ENCODE results near the gene ATXN1.

ATXN1 gene

DNA sequence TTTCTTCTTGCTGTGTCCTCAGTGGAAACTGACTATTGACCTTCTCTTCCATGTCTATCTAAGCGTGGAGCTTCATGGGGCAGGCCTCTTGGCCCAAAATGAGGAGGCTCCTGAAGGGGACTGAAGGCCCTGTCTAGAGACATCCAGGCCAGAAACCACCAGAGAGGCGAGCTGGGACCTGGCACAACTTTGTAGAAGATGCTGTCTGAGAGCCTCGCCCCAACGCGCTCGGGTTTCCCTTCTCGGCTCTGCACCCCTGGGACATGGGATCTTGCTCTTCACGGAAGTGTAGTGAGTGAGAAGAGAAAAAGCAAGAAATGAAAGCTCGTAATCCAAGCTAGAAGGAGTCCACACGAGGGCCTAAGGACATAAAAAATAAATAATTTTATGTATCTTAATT, 426.1 kb downstream of the ATXN1 start:
- in situ Hi-C loops (cut with MboI; ENCODE audit: low sequenced_read_pairs): loop anchor here (10.0 to 25.0 kb wide), 2 partner anchors 70 to 427 kb away; partner anchors contain the start of gene ATXN1

DNA sequence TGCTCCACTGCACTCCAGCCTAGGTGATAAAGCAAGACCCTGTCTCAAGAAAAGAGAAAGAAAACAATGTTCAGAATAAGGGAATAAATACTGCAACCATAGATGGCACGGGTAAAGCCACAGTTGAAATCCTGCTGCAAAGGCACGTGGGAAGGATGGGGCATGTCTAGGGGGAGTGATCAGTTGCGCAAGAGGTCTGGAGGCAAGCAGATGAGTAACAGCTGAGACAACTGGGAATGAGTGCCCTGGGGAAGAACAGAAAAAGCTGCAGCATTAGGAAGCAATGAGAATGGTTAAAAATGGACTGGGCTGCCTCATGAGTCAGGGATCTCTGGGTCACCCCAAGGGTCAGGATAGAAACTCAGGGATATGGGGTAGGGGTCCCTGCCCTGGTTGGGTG, 426.6 kb downstream of the ATXN1 start:
- in situ Hi-C loops (cut with MboI; ENCODE audit: low sequenced_read_pairs): loop anchor here (10.0 to 25.0 kb wide), 2 partner anchors 70 to 428 kb away; partner anchors contain the start of gene ATXN1

- in situ Hi-C loops (cut with MboI; ENCODE audit: low sequenced_read_pairs): loop anchor here (10.0 to 25.0 kb wide), 2 partner anchors 71 to 429 kb away; partner anchors contain the start of gene ATXN1
Measured at GRCh38 chr6:16333580-16333979, 427.7 kb downstream of the ATXN1 start.

GRCh38 chr6:16332175-16332542, 429.1 kb downstream of the ATXN1 start:
- in situ Hi-C loops (cut with MboI; ENCODE audit: low sequenced_read_pairs): loop anchor here (10.0 to 25.0 kb wide), 2 partner anchors 73 to 430 kb away; partner anchors contain the start of gene ATXN1

DNA sequence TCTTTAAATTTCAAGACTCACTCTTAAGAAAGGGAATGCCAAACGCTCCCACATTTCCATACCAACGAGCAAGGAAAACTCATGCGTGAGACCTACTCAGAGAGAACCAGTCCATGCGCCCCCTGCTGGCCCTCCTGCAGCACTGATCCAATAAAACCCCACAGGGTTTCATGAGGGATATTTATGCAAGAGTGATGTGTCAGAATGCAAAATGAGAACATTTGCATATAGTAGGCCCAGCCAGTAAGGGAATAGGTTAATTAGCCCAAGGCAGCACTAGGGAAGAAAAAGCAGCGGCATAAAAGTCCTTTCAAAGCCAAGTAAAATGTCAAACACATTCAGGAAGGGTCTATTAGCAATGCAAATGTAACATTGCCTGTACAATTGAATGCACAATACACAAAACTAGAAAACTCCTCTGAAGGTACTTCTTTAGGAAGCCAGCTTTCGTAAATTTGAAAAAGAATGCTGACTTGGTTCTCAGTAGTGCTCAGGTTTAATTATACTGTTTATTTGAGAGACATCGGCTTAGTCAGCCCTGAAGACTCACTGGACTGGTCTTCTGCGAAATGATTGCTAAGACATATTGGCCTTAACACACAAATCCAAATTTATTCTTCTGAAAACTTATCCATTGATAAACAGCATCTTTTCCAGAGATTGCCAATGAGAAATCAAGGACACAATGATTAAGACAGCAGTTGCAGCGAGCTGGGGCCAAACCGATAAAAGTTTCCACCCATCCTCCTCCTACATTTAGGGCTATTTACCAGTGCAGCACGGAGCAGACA, 429.7 kb downstream of the ATXN1 start:
- in situ Hi-C loops (cut with MboI; ENCODE audit: low sequenced_read_pairs): loop anchor here (10.0 to 25.0 kb wide), 2 partner anchors 73 to 431 kb away; partner anchors contain the start of gene ATXN1

DNA sequence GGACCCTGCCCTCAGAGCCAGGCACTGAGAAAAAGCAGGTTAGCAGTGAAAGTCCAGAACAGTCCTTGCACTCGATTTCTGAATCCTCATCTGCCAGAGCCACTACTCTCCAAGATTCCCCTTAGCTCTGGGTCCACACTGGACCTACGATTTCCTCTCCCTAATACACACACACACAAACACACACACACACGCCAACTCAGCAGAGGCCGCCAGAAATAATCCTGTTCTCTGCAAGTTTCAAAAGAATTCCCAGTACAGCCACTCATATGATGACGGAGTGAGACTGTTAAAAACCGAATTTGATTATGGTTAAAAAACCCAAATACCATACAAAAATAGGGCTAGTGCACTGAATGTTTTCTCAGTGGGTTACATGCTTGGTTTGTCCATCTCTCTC, 432.0 kb downstream of the ATXN1 start:
- in situ Hi-C loops (cut with MboI; ENCODE audit: low sequenced_read_pairs): loop anchor here (25.0 kb wide), 1 partner anchor 433 kb away; the partner anchor contains the start of gene ATXN1

- in situ Hi-C loops (cut with MboI; ENCODE audit: low sequenced_read_pairs): loop anchor here (25.0 kb wide), 1 partner anchor 434 kb away; the partner anchor contains the start of gene ATXN1
Measured at GRCh38 chr6:16327777-16328325, 433.4 kb downstream of the ATXN1 start.

DNA sequence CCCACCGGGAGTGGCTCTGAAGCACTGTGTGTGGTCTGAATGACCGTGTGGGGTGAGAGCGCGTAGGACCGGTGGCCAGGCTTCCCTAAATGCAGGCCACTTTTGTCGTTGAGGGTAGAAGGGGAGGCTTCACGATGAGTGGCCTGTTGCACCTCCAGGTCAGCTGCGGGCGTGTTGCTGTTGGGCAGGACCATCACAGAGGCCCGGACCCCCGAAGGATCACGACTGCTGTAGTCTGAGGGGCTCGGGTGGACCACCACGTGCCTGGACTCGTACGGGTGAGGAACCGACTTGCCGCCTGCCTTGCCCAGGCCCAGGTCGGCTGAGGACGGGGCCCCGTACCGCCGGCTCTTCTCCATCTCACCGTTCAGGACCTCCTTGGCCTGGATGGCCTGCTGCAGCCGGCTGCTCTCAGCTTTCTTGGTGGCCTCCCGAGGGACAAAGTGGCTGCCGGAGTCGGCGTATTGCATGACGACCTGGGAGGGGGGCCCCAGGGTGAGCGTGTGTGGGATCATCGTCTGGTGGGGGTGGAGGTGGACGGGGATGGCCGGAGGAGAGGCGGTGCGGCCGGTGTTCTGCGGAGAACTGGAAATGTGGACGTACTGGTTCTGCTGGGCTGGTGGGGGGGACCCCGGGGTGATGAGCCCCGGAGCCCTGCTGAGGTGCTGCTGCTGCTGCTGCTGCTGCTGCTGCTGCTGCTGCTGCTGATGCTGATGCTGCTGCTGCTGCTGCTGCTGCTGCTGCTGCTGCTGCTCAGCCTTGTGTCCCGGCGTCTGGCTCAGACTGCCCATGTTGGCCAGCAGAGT, 434.1 kb downstream of the ATXN1 start:
- in situ Hi-C loops (cut with MboI; ENCODE audit: low sequenced_read_pairs): loop anchor here (25.0 kb wide), 1 partner anchor 435 kb away; the partner anchor contains the start of gene ATXN1

- in situ Hi-C loops (cut with MboI; ENCODE audit: low sequenced_read_pairs): loop anchor here (25.0 kb wide), 1 partner anchor 436 kb away; the partner anchor contains the start of gene ATXN1
Measured at GRCh38 chr6:16326531-16326930, 434.7 kb downstream of the ATXN1 start.

DNA sequence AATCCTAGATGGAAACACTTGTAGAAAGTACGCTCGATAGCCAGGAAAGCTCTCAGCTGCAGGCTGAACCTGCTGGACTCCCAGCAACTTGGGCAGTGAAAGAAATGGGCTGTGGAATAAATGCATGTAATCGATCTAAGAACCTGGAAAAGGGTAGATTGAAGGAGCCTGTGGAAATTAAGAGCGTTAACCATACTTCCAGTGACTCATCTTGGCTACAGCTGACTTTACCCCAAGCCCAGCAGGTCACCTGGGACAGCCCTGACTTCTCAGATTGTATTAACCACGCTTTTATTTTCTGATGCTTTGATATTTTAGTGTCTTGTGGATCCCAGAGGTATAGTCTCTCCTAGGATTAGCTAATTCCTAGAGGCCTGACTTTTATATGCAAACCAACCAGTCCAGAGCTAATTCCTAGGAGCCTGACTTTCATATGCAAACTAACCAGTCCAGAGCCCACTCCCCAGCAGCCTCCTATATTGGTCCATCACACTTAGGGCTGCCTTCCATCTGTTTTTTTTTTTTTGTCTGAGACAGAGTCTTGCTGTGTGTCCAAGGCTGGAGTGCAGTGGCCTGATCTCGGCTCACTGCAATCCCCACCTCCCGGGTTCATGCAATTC, 436.5 kb downstream of the ATXN1 start:
- in situ Hi-C loops (cut with MboI; ENCODE audit: low sequenced_read_pairs): loop anchor here (25.0 kb wide), 1 partner anchor 438 kb away; the partner anchor contains the start of gene ATXN1

GRCh38 chr6:16324184-16324583, 437.1 kb downstream of the ATXN1 start:
- in situ Hi-C loops (cut with MboI; ENCODE audit: low sequenced_read_pairs): no loop called here

DNA sequence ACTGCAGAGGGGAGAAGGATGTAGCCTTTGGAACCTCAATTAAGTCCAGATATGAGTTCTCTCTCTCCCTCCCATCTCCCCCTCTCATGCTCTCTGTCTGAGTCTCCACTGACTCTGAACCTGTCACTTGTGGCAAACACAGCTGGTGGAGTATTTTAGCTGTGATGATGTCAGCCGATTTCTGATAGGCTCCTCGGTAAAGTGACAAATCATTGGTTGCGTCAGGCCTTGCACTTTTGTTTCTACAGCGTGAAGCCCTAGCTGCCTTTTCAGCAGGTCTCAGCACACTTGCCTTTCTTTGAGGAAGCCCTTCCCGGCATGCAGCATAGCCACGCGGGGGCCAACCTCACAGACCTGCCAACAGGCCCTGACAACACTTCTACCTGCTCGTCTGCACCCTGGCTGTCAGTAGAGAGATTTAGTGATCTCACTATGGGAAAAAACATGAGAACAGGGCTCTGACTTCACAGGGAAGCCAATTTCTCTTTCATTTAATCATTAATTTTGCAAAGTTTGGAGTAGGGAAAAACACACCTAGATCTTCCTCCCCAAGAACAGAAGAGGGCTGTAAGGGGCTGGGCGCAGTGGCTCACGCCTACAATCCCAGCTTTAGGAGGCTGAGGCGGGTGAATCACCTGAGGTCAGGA, 438.5 kb downstream of the ATXN1 start:
- in situ Hi-C loops (cut with MboI; ENCODE audit: low sequenced_read_pairs): no loop called here

DNA sequence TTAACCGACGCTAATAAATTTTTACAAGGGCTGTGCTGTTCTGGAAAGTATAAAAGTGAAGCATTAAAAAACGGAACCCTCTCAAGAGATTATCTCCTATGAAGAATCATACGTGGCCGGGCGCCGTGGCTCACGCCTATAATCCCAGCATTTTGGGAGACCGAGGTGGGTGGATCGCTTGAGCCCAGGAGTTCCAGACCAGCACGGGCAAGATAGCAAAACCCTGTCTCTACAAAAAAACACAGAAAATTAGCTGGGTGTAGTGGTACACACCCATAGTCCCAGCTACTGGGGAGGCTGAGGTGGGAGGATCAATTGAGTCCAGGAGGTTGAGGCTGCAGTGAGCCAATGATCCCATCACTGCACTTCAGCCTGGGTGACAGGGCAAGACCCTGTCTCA, 439.4 kb downstream of the ATXN1 start:
- in situ Hi-C loops (cut with MboI; ENCODE audit: low sequenced_read_pairs): no loop called here

DNA sequence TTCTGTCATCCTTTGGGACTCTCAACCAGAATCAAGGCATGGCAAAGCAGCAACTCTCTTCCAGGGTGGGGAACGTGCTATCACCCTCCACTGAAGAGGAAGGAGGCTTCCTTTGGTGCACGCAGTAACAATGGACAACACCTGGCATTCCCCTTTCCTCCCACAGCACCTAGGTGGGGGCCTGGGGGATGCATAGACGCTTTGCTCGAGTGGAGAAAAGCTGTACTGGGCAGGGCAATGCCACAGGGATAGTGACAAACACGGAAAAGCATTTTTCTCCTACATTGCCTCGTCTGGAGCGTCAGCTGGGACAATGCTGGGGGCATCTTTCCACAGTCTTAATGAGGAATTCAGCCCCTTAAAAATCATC, 439.9 kb downstream of the ATXN1 start:
- in situ Hi-C loops (cut with MboI; ENCODE audit: low sequenced_read_pairs): no loop called here

- in situ Hi-C loops (cut with MboI; ENCODE audit: low sequenced_read_pairs): no loop called here
Measured at GRCh38 chr6:16320533-16321340, 440.5 kb downstream of the ATXN1 start.

GRCh38 chr6:16319813-16320532, 441.3 kb downstream of the ATXN1 start:
- in situ Hi-C loops (cut with MboI; ENCODE audit: low sequenced_read_pairs): no loop called here

GRCh38 chr6:16318953-16319720, 442.1 kb downstream of the ATXN1 start:
- in situ Hi-C loops (cut with MboI; ENCODE audit: low sequenced_read_pairs): no loop called here

DNA sequence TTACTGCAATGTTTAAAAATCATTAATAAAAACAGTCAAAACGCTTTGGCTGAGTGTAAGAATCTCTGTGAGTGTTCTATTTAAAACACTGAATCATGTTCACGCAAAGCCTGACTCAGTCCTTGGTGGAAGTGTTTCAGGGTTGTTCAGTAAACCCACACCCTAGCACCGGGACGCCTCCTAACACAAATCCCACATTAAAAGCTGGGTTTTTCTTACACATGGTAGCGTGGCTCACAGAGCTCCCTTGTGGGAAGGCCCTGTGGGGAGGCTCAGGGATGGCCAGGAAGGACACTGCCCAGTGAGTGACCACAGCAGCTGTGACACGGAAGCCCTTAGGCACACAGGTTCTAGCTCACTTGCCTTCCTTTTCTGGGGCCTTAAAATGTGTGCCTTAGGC, 442.7 kb downstream of the ATXN1 start:
- in situ Hi-C loops (cut with MboI; ENCODE audit: low sequenced_read_pairs): no loop called here

Data from HL-60/S4 treated with phorbol 12-myristate 13-acetate at 8.2 ng/mL for 4 days and 3 days (cell line).